Muscle of arm (tissue), 12 donors: Measurements from ENCODE around the gene SV2B. TPM values are rescaled to one million over a fixed set of nuclear protein-coding genes. Genes with fewer than 3 reads are reported as not detected.

Experiments used
- DNase-seq: peaks from one replicate; pipeline ENCODE4 v3.0.0-alpha.2; 2013
- polyA plus RNA-seq, 12 donors: library from polyadenylated mRNA; unstranded; fragments of 120-200 nt; gene quantifications; one replicate each; pipeline ENCODE4 v1.2.1, GENCODE V29; 2013; ENCODE audit not compliant: insufficient read length in 12 of 12

The SV2B gene
- polyA plus RNA-seq, 12 donors, result 0.94 to 5.4 (median 3.1) TPM; not detected in 1

- DNase-seq, result no peak
Observed at GRCh38 chr15:91192285-91192684, 92.2 kb downstream of the SV2B start.

- no peak for DNase-seq
Observed at GRCh38 chr15:91192690-91193377, 92.8 kb downstream of the SV2B start.

DNA sequence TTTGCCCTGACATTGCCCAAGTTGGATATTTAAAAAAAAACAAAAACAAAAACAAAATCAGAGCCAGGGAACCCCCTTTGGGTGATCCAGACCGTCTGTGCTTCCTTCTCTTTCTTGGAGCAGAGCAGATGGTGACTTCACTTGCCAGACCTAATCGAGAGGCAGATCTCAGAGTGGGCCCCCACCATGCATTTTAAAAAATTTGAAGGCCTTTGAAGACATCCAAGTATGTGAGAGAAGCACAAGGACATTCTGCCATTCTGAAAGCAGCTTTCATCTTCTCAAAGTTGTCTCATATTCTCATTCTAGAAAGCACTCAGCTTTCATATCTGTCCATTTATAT is 93.3 kb downstream of the SV2B start:
- no peak for DNase-seq

DNA sequence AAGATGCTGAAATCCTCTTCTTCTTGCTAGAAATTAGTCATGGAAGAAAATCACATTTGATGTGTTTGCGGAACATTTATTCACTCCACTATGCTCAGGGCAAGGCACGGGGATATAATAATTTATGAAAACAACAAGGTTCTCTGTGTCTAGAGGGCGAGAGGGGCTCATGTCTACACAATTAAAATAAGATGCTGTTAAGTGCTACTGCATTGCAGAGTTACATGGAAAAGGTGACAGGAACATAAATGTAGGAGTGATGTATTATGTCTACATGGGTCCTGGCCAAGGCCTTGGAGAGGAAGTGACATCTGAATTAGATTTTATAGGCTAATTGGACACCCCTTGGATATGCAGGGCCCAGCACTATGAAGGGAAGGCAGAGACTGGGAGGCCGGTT is 96.1 kb downstream of the SV2B start:
- no peak for DNase-seq

- DNase-seq, result no peak
Observed at GRCh38 chr15:91196768-91197167, 96.7 kb downstream of the SV2B start.

GRCh38 chr15:91199511-91199910 is 99.5 kb downstream of the SV2B start:
- no peak for DNase-seq

- DNase-seq, result no peak
Observed at GRCh38 chr15:91200101-91200754, 100.2 kb downstream of the SV2B start.

- DNase-seq, result no peak
Observed at GRCh38 chr15:91202510-91203102, 102.5 kb downstream of the SV2B start.

DNA sequence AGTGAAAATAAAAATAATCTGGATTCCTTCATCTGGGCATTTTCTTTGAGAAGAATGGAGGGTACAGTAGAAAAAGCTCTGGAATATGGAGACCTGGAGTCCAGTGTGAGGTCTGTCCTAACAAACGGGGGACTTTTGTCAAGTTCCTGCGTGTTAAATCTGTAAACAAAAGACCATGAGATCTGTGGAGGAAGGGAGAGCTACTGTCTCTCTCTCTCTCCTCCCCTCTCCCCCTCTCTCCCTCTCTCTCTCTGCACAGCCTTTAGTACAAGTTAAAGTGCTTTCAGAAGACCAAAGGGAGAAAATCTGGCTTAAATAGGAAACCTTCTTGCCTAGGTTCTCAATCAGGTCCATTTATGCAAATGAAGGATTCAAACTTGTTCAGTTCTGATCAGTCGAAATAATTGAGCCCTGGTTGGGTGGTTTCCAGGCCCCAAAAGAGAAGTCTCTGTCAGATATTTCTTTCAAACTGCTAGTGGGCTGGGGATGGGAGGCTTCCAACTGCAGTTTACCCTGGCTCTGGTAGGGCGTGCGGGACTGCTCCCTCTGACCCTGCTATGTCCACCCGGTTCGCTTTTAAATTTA is 103.7 kb downstream of the SV2B start:
- no peak for DNase-seq

DNA sequence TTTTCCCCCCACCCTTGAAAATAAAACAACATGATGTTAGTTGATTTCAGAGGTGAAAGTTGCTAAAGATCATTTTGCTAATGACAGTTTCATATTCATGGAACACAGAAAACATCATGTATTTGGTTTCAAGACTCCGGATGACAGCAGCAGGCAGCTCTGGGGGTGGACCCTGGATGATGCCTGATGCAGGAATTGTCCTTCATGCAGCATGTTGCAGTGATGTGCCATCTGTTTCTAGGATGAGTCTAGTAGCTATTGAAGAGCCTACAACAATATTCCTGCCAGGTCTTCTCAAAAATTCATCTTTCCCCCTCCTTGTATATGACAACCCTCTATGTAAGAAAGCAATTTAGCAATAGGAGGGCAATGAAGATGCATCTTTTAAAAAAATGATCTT is 108.3 kb downstream of the SV2B start:
- DNase-seq, result no peak

- no peak for DNase-seq
Observed at GRCh38 chr15:91209318-91209717, 109.3 kb downstream of the SV2B start.

GRCh38 chr15:91209726-91210125 is 109.7 kb downstream of the SV2B start:
- no peak for DNase-seq

GRCh38 chr15:91214675-91215590 is 114.9 kb downstream of the SV2B start:
- DNase-seq, result no peak

DNA sequence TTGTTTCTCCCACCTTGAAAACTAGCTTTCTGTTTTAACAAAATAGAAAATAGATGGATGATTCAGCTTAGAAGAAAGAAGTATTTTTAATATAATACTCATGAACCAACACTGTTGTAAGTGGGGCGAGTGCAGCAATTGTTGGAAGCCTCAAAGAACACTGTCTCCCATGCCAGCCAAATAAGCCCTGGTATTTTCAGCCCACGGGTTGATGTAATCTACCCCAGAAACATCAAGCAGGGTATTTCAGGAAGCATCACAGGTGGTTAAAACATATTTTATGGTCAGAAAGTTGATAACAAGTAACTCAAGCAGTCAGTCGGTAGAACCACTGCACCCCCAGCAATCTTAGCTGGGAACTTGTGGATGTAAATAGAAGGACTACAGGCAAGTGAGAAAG is 115.9 kb downstream of the SV2B start:
- no peak for DNase-seq

GRCh38 chr15:91219206-91219605 is 119.1 kb downstream of the SV2B start:
- DNase-seq, result no peak

DNA sequence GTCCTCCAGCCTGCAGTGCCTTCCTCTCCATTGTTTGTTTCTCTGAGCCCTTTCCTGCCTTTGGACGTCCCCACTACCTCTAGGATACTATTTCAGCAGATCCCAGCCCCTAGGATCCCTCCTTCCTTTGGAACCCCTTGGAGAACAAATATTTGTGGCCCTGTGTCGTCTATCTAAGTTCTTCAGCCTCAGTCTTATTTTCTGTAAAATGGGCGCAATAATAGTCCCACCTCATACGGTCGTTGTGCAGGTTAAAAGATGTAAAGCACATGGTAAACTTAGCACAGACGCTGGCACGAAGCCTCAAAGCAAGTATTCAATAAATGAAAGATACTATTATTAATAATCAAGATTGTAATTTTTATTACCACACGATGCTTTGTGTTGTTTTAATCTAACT is 122.0 kb downstream of the SV2B start:
- DNase-seq, result no peak

DNA sequence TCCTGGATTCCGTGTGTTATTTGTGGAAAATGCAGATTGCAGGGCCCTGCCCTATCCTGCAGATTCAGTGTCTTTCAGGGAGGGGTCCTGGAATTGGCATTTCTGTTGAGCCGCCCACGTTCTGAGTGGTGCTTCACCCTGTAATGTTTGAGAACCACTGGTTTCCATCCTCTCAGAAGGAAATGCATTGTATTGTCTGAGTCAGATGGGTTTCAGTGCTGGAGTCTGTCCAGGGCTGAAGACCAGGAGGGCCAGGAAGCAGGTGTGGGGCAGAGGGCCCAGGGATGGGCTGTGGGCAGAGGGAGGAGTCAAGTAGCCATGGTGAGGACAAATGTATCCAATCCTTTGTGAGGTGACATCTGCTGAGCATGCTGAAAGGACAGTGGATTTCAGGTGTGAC is 123.8 kb downstream of the SV2B start:
- no peak for DNase-seq

GRCh38 chr15:91224755-91225380 is 124.8 kb downstream of the SV2B start:
- DNase-seq, result no peak

DNA sequence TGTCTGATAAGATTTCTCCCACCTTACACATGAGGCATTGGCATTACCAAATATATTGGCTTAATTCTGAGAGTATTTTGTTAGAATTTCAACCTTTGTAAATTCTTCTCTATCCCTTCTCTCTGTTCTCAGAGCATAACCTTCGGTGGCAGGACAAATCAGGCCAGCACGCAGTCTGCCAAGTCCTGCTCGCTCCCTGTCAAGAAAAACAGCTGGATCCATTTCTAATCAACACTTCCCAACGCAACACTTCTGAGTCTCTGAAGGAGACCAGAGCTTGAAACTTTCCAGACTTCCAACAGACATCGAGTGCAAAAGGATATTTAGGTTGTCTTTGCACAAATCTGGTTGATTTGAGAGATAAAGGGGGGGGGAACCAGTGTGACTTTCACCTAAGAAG is 125.7 kb downstream of the SV2B start:
- no peak for DNase-seq

GRCh38 chr15:91227117-91227516 is 127.1 kb downstream of the SV2B start:
- DNase-seq, result no peak

- no peak for DNase-seq
Observed at GRCh38 chr15:91227766-91228165, 127.7 kb downstream of the SV2B start.

GRCh38 chr15:91228383-91228782 is 128.3 kb downstream of the SV2B start:
- DNase-seq, result no peak
